LNCaP clone FGC (cell line): Measurements from ENCODE around the gene TANC2.

Experiments
- DNase-seq: peaks from one replicate; pipeline ENCODE4 v3.0.0-alpha.2; 2011; ENCODE audit warnings: low read depth
- H3K4me3 ChIP-seq: 2 replicates; pipeline ENCODE4 v1.5.1; 2011; ENCODE audit warnings: mild to moderate bottlenecking, low read depth, low read length, control low read depth
- TF ChIP-seq, protein P1 (sequence below): IDR thresholded peaks from 2 replicates; pipeline ENCODE4 v1.5.1; 2012; ENCODE audit warnings: mild to moderate bottlenecking; ENCODE audit not compliant: control insufficient read depth, insufficient read depth; ENCODE audit errors: extremely low read depth

Gene TANC2

DNA sequence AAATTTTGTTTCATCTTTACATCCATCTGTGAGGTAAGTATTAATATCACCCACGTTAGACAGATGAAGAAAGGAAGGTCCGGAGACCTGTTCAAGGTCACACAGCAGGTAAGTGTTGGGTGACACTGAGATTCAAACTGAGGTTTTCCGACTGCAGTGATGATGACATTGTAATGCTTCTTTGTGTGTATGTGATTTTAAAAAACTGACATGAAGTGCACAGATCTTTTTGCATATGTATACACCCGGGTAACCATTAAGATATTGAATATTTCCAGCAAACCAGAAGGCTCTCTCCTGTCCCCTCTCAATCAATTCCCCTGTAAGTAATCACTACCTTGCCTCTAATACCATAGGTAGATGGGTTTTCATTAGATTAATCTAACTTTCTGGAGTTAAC lies 1.5 kb upstream of the TANC2 start:
- H3K4me3 ChIP-seq = no peak overlapping the region
- no peak for DNase-seq
- TF ChIP-seq, protein P1, sequence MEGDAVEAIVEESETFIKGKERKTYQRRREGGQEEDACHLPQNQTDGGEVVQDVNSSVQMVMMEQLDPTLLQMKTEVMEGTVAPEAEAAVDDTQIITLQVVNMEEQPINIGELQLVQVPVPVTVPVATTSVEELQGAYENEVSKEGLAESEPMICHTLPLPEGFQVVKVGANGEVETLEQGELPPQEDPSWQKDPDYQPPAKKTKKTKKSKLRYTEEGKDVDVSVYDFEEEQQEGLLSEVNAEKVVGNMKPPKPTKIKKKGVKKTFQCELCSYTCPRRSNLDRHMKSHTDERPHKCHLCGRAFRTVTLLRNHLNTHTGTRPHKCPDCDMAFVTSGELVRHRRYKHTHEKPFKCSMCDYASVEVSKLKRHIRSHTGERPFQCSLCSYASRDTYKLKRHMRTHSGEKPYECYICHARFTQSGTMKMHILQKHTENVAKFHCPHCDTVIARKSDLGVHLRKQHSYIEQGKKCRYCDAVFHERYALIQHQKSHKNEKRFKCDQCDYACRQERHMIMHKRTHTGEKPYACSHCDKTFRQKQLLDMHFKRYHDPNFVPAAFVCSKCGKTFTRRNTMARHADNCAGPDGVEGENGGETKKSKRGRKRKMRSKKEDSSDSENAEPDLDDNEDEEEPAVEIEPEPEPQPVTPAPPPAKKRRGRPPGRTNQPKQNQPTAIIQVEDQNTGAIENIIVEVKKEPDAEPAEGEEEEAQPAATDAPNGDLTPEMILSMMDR = no peak

- peak overlapping the region; percentile 46 for H3K4me3 ChIP-seq
- no peak for DNase-seq
- TF ChIP-seq, protein P1 = no peak
Measured at GRCh38 chr17:62965174-62965685, 805 bp upstream of the TANC2 start.

DNA sequence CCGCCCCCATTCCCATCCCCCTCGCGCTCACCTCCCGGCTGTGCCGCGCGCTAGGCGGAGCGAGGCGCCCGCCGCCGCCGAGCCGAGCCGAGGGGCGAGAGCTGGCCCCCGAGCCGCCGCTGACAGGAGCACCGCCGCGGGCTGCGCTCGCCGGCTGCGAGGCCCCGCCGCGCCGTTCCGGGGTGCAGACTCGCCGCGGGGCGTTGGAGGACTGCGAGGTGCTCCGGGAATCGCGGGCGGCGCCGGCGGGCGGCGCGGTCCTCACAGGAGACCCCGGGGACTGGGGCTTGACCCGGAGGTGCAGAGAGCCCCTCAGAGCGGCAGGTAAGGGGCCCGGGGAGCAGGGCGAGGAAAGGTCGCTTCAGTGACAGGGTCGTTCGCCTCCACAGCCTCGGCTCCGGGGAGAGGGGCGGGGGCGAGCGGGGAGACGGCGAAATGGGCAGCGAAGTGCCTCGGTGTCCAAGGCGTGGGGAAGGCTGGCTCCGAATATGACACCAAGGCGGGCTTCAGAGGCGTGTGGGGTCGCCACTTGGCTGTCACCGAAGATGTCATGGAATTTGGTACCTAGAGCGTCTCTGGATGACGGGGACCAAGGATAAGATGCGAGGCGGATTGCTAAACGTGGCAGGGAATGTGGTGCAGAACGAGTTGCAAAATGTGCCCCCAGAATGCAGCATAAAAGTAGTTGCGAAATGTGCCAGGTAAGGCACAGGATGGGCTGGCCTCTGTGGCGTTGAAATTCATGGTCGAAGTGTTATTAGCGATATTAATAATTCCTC lies 580 bp downstream of the TANC2 start:
- peak overlapping the region; percentile 75 for H3K4me3 ChIP-seq
- no peak for DNase-seq
- TF ChIP-seq, protein P1 = no peak

- TF ChIP-seq, protein P1 = no peak
- DNase-seq = no peak
- H3K4me3 ChIP-seq = peak overlapping the region; percentile 75
Measured at GRCh38 chr17:62967205-62967529, 1.1 kb downstream of the TANC2 start.

DNA sequence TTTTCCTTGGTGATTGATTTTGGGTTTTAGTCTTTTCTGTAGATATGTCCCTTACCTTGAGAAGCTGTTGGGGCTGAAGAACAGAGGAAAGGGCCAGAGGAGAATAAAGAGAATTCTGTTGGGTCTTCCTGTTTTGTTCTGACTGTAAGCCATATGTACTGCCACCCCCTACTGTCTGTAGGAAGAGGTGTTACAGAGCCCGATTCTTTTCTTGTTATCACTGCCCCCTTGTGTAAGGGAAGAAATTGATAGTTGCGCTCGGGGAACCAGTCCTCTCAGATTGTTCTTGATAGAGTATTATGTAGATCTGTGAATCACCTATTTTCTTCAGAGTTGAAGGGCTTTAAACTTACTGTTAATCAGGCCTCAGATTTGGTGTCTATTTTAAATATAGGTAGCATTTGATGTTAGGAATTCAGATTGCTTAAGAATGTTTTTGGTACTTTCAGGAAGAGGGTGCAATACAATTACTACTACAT lies 2.4 kb downstream of the TANC2 start:
- H3K4me3 ChIP-seq = no peak overlapping the region
- peak; percentile 58 for DNase-seq
- TF ChIP-seq, protein P1 = peak; percentile 97

DNA sequence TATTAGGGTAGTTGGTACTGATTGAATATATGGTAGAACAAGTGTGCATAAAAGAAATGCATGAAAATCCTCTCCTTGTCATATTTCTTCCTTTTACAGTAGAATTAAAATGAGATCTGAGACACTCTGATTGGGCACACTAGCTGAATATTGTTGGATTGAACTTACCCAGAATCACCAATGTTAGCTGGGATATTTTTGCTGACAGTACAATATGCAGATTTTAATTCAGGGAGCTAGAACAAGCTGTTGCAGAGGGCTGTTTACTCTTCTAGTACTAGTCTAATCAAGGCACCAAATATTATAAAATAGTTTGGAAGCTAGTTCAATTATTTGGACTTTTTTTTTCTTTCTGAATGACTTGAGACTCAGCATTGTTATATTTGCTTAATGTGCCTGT lies 4.6 kb downstream of the TANC2 start:
- no peak for DNase-seq
- no peak overlapping the region for H3K4me3 ChIP-seq
- TF ChIP-seq, protein P1 = no peak

- TF ChIP-seq, protein P1 = no peak
- no peak overlapping the region for H3K4me3 ChIP-seq
- DNase-seq = no peak
Measured at GRCh38 chr17:62971853-62972252, 5.8 kb downstream of the TANC2 start.
